Parathyroid adenoma (tissue), 2 donors: ENCODE data around the gene ZNF148.

Source experiments
- H2AFZ ChIP-seq: fragments of 300-600 bp; sonication (generic); one replicate; pipeline ENCODE4 v1.7.0; 2017; ENCODE audit warnings: antibody characterized with exemption, mild to moderate bottlenecking
- H3K27ac ChIP-seq: fragments of 300-600 bp; sonication (generic); one replicate; pipeline ENCODE4 v1.7.0; 2017
- H3K27me3 ChIP-seq: fragments of 300-600 bp; sonication (generic); one replicate; pipeline ENCODE4 v1.7.0; 2017; ENCODE audit warnings: low read length; ENCODE audit not compliant: control insufficient read depth, insufficient read depth
- H3K36me3 ChIP-seq: fragments of 300-600 bp; sonication (generic); one replicate; pipeline ENCODE4 v1.7.0; 2017; ENCODE audit warnings: low read length; ENCODE audit not compliant: control insufficient read depth, insufficient read depth
- H3K4me1 ChIP-seq: fragments of 300-600 bp; sonication (generic); one replicate; pipeline ENCODE4 v1.7.0; 2017; ENCODE audit warnings: control low read depth
- H3K4me2 ChIP-seq: fragments of 300-600 bp; sonication (generic); one replicate; pipeline ENCODE4 v1.7.0; 2017; ENCODE audit warnings: low read length
- H3K4me3 ChIP-seq: fragments of 300-600 bp; sonication (generic); one replicate; pipeline ENCODE4 v1.7.0; 2017; ENCODE audit warnings: low read depth, low read length
- H3K79me2 ChIP-seq: fragments of 300-600 bp; sonication (generic); one replicate; pipeline ENCODE4 v1.7.0; 2017; ENCODE audit warnings: control low read depth
- H3K9ac ChIP-seq: fragments of 300-600 bp; sonication (generic); one replicate; pipeline ENCODE4 v1.7.0; 2017; ENCODE audit warnings: mild to moderate bottlenecking
- H3K9me3 ChIP-seq: fragments of 300-600 bp; sonication (generic); one replicate; pipeline ENCODE4 v1.7.0; 2017; ENCODE audit warnings: low read length; ENCODE audit not compliant: control insufficient read depth
- TF ChIP-seq, protein P1 (sequence below): fragments of 300-600 bp; sonication (generic); IDR thresholded peaks from one replicate; pipeline ENCODE4 v1.7.0; 2017; ENCODE audit warnings: antibody characterized with exemption, mild to moderate bottlenecking
- donor health status: primary hyperparathyroidism.

Gene ZNF148

DNA sequence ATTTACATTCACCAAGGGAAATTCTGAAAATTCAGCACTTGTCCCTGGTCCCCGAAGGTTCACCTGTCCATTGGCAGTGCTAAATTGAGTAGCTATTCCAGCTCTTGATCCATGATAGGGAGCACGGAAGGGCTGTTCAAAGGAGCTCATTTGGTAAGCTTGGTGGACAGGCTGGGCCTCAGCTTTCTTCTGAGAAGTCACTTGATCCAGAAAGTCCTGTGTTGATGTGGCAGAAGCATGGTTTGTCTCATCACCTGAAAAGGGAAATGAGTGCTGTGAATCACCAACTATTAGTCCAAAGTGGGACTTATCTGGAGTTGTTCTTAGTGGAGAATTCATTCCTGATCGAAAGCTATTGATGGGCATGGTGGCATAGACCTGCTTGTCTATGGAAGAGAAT, 142.7 kb downstream of the ZNF148 start:
- Histone ChIP-seq H3K4me2 (no peak overlapping the region), H3K9me3 (no peaks in the 10 kb centered on the region), H3K79me2 (no peaks in the 10 kb centered on the region), H3K4me3 (no peak overlapping the region), H3K9ac (no peak overlapping the region), H3K27me3 (no peaks in the 10 kb centered on the region), H3K27ac (no peak overlapping the region), H2AFZ (no peak overlapping the region), H3K36me3 (no peaks in the 10 kb centered on the region), H3K4me1 (no peaks in the 10 kb centered on the region)
- TF ChIP-seq, protein P1, sequence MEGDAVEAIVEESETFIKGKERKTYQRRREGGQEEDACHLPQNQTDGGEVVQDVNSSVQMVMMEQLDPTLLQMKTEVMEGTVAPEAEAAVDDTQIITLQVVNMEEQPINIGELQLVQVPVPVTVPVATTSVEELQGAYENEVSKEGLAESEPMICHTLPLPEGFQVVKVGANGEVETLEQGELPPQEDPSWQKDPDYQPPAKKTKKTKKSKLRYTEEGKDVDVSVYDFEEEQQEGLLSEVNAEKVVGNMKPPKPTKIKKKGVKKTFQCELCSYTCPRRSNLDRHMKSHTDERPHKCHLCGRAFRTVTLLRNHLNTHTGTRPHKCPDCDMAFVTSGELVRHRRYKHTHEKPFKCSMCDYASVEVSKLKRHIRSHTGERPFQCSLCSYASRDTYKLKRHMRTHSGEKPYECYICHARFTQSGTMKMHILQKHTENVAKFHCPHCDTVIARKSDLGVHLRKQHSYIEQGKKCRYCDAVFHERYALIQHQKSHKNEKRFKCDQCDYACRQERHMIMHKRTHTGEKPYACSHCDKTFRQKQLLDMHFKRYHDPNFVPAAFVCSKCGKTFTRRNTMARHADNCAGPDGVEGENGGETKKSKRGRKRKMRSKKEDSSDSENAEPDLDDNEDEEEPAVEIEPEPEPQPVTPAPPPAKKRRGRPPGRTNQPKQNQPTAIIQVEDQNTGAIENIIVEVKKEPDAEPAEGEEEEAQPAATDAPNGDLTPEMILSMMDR, result no peak

DNA sequence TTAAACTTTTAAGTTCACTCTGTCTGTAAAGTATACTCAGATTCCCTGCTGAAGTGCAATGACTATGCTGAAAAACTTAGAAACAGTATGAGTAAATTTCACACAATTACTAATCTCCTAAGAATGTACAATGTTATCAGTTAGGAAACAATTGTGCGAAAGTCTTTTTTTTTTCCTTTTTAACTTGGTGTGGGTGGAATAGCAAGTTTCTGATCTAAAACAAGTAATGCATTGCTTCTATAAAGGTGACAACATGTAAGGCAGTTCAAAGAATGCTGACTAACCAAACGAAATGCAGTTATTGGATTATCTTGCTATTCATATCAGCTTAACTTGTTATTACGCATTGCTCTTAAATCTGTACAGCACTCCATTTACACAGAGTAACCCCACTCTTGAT, 143.2 kb downstream of the ZNF148 start:
- H3K4me1 ChIP-seq, result no peaks in the 10 kb centered on the region
- H2AFZ ChIP-seq, result no peak overlapping the region
- no peaks in the 10 kb centered on the region for H3K36me3 ChIP-seq
- H3K79me2 ChIP-seq, result no peaks in the 10 kb centered on the region
- H3K27me3 ChIP-seq, result no peaks in the 10 kb centered on the region
- no peaks in the 10 kb centered on the region for H3K9me3 ChIP-seq
- no peak overlapping the region for H3K4me2 ChIP-seq
- H3K4me3 ChIP-seq, result no peak overlapping the region
- TF ChIP-seq, protein P1, result no peak
- H3K9ac ChIP-seq, result no peak overlapping the region
- no peak overlapping the region for H3K27ac ChIP-seq

DNA sequence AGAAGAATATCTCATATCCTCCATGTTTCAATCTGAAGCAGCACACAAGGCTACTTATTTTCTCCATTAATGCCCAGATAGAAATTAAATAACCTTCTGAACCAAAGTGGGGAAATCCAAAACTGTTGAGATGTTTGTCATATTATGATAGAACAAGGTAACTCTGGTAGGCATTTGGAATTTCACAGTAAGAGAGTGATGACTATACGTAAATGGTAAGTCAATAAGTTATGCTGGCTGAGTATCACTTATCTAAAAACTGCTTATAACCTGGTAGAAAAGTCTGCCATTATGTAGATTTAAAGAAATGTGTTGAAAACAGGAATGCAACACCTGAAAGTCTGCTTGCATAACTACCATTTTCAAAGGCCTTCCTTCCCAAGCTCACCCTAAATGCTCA, 145.4 kb downstream of the ZNF148 start:
- H3K27ac ChIP-seq, result no peak overlapping the region
- no peaks in the 10 kb centered on the region for H3K9me3 ChIP-seq
- TF ChIP-seq, protein P1, result no peak
- no peaks in the 10 kb centered on the region for H3K79me2 ChIP-seq
- no peak overlapping the region for H3K4me3 ChIP-seq
- no peak overlapping the region for H3K9ac ChIP-seq
- no peak overlapping the region for H2AFZ ChIP-seq
- H3K36me3 ChIP-seq, result no peaks in the 10 kb centered on the region
- no peak overlapping the region for H3K4me2 ChIP-seq
- H3K4me1 ChIP-seq, result no peaks in the 10 kb centered on the region
- H3K27me3 ChIP-seq, result no peaks in the 10 kb centered on the region

DNA sequence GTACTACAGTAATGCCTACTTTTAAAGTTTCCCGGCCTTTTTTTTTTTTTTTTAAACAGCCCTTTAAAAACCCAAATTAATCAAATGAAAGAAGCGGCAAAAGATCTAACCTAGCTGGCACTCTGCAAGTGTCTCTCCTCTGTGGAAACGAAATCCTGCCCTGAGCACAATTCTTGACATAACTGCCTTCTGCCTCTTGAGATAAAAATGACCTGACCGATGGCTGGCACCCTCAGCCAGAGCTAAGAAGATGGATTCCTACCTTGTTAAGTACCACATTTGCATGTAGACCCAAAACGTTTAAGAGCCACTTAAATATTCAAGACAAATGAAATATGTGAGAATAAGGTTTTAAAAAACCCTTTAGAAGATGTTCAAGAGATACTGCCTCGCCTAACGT, 146.0 kb downstream of the ZNF148 start:
- TF ChIP-seq, protein P1, result no peak
- H3K27ac ChIP-seq, result no peak overlapping the region
- H3K9ac ChIP-seq, result no peak overlapping the region
- no peaks in the 10 kb centered on the region for H3K36me3 ChIP-seq
- H3K27me3 ChIP-seq, result no peaks in the 10 kb centered on the region
- H3K9me3 ChIP-seq, result no peaks in the 10 kb centered on the region
- H3K79me2 ChIP-seq, result no peaks in the 10 kb centered on the region
- H3K4me3 ChIP-seq, result no peak overlapping the region
- H3K4me1 ChIP-seq, result no peaks in the 10 kb centered on the region
- no peak overlapping the region for H2AFZ ChIP-seq
- H3K4me2 ChIP-seq, result no peak overlapping the region

DNA sequence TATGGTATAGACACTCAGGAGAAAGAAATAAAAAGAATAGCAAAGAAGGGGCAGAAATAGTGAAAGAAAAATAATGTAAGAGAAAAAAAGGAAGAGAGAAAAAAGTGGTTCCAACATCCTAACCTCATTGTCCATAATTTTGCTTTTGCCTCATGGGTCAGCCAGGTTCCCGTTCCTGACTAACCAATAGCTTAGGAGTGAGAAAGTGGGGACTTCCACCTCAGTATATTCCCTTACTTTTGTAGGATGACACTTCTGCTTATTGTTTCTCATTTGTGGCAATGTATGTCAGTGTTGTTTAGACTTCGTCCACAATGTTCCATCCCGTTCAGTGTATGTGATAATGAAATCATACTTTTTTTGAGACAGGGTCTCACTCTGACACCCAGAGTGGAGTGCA, 153.3 kb downstream of the ZNF148 start:
- H3K4me2 ChIP-seq, result no peak overlapping the region
- no peaks in the 10 kb centered on the region for H3K36me3 ChIP-seq
- no peaks in the 10 kb centered on the region for H3K79me2 ChIP-seq
- H3K9me3 ChIP-seq, result no peaks in the 10 kb centered on the region
- no peak overlapping the region for H3K4me3 ChIP-seq
- TF ChIP-seq, protein P1, result no peak
- H3K27me3 ChIP-seq, result no peaks in the 10 kb centered on the region
- H3K27ac ChIP-seq, result no peak overlapping the region
- H3K9ac ChIP-seq, result no peak overlapping the region
- no peaks in the 10 kb centered on the region for H3K4me1 ChIP-seq
- no peak overlapping the region for H2AFZ ChIP-seq
